ENCODE data around the gene KDELR1. TPM values are rescaled to one million over a fixed set of nuclear protein-coding genes. Genes with fewer than 3 reads are reported as not detected.
A peak's percentile ranks its signal among the peaks of the same experiment; 100 is the strongest.

KDELR1 gene
- total and polyA plus RNA-seq, 2 of the 13 experiments (the other 11 are each of a cell fraction or from before 2014, with no cell fraction given): 134 to 185 TPM

GRCh38 chr19:48354332-48354992 is 36.9 kb downstream of the KDELR1 start:
- no peak overlapping the region for H2AFZ ChIP-seq (ENCODE audit: low read length)
- peak; percentile 100 for DNase-seq (ENCODE audit: low spot score)
- no peaks in the 10 kb centered on the region for H3K9me3 ChIP-seq (ENCODE audit: low read length)
- intact Hi-C loops (cut with micrococcal nuclease; ENCODE audit: unreplicated experiment): loop anchor here (5.0 to 10.0 kb wide), 2 partner anchors 38 to 90 kb away; partner anchors contain the start of genes GRIN2D, GRWD1 and KDELR1
- ChIA-PET CTCF (ENCODE audit: low intra/inter-chr PET ratio, low total read pairs) (no interaction called here), POLR2A (interaction anchor here (0.6 to 3.6 kb wide), 13 partner anchors 9 to 1173 kb away, joined by 3 to 107 read pairs (median 3); partner anchors contain the start of genes EMP3, GRIN2D, GRWD1 and KDELR1)
- peak overlapping the region; percentile 63 for H3K9ac ChIP-seq (ENCODE audit: insufficient read depth, low read depth, low read length)
- peaks cover 40% of the 10 kb centered on the region for H3K4me1 ChIP-seq (ENCODE audit: insufficient read depth, low read length)
- H3K4me3 ChIP-seq (replicated peaks in 1 of 3; ENCODE audit: insufficient read depth in 1 of 3, low read depth in 2 of 3, low read length in 3 of 3): no peak overlapping the region
- H3K27ac ChIP-seq (ENCODE audit: extremely low read length, insufficient read depth, low read length): peak overlapping the region; percentile 92
- H3K36me3 ChIP-seq (replicated peaks in 1 of 2; ENCODE audit: control insufficient read depth in 1 of 2, insufficient read depth in 2 of 2, low read length in 2 of 2): no peaks in the 10 kb centered on the region; a peak in 1 of 5 replicates
- in situ Hi-C loops (cut with HindIII; ENCODE audit: extremely low pct_ligation_motif_present, low pct_unique_long_range_greater_than_20kb): loop anchor here (5.0 kb wide), 1 partner anchor 38 kb away; the partner anchor contains the start of genes GRIN2D and KDELR1
- peak overlapping the region; percentile 56 for H3K4me2 ChIP-seq (ENCODE audit: low read depth, low read length)
- peak; percentile 96 for ATAC-seq
- FAIRE-seq: peak; percentile 99
- no peaks in the 10 kb centered on the region for H3K27me3 ChIP-seq (ENCODE audit: control insufficient read depth in 1 of 2, insufficient read depth in 2 of 2, low read length in 2 of 2)
- WGBS (ENCODE audit: low lambda C conversion rate): 10% methylated on average over 13 of the region's 15 CpGs
- H3K79me2 ChIP-seq (ENCODE audit: insufficient read depth, low read length): no peaks in the 10 kb centered on the region
- no TSS peak for BruUV-seq (replicated peaks)
- no peaks in the 10 kb centered on the region for H4K20me1 ChIP-seq (ENCODE audit: insufficient read depth, low read length)
- no peak for TF ChIP-seq KLF11 (CRISPR knock-in tag; IDR thresholded peaks at IDR 0.05)
- no peak for TF ChIP-seq ZNF772 (CRISPR knock-in tag; IDR thresholded peaks at IDR 0.05)
- TF ChIP-seq, protein P1, sequence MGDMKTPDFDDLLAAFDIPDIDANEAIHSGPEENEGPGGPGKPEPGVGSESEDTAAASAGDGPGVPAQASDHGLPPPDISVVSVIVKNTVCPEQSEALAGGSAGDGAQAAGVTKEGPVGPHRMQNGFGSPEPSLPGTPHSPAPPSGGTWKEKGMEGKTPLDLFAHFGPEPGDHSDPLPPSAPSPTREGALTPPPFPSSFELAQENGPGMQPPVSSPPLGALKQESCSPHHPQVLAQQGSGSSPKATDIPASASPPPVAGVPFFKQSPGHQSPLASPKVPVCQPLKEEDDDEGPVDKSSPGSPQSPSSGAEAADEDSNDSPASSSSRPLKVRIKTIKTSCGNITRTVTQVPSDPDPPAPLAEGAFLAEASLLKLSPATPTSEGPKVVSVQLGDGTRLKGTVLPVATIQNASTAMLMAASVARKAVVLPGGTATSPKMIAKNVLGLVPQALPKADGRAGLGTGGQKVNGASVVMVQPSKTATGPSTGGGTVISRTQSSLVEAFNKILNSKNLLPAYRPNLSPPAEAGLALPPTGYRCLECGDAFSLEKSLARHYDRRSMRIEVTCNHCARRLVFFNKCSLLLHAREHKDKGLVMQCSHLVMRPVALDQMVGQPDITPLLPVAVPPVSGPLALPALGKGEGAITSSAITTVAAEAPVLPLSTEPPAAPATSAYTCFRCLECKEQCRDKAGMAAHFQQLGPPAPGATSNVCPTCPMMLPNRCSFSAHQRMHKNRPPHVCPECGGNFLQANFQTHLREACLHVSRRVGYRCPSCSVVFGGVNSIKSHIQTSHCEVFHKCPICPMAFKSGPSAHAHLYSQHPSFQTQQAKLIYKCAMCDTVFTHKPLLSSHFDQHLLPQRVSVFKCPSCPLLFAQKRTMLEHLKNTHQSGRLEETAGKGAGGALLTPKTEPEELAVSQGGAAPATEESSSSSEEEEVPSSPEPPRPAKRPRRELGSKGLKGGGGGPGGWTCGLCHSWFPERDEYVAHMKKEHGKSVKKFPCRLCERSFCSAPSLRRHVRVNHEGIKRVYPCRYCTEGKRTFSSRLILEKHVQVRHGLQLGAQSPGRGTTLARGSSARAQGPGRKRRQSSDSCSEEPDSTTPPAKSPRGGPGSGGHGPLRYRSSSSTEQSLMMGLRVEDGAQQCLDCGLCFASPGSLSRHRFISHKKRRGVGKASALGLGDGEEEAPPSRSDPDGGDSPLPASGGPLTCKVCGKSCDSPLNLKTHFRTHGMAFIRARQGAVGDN (CRISPR knock-in tag; IDR thresholded peaks at IDR 0.05): peak; percentile 54
- TF ChIP-seq ZNF430 (CRISPR knock-in tag; IDR thresholded peaks at IDR 0.05): peak; percentile 86
- TF ChIP-seq, protein P2, sequence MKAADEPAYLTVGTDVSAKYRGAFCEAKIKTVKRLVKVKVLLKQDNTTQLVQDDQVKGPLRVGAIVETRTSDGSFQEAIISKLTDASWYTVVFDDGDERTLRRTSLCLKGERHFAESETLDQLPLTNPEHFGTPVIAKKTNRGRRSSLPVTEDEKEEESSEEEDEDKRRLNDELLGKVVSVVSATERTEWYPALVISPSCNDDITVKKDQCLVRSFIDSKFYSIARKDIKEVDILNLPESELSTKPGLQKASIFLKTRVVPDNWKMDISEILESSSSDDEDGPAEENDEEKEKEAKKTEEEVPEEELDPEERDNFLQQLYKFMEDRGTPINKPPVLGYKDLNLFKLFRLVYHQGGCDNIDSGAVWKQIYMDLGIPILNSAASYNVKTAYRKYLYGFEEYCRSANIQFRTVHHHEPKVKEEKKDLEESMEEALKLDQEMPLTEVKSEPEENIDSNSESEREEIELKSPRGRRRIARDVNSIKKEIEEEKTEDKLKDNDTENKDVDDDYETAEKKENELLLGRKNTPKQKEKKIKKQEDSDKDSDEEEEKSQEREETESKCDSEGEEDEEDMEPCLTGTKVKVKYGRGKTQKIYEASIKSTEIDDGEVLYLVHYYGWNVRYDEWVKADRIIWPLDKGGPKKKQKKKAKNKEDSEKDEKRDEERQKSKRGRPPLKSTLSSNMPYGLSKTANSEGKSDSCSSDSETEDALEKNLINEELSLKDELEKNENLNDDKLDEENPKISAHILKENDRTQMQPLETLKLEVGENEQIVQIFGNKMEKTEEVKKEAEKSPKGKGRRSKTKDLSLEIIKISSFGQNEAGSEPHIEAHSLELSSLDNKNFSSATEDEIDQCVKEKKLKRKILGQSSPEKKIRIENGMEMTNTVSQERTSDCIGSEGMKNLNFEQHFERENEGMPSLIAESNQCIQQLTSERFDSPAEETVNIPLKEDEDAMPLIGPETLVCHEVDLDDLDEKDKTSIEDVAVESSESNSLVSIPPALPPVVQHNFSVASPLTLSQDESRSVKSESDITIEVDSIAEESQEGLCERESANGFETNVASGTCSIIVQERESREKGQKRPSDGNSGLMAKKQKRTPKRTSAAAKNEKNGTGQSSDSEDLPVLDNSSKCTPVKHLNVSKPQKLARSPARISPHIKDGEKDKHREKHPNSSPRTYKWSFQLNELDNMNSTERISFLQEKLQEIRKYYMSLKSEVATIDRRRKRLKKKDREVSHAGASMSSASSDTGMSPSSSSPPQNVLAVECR (CRISPR knock-in tag; IDR thresholded peaks at IDR 0.05; ENCODE audit: borderline replicate concordance): peak; percentile 71; the same call in 1 of the 2 replicates
- no peak for TF ChIP-seq IRX3 (CRISPR knock-in tag; IDR thresholded peaks at IDR 0.05; ENCODE audit: borderline replicate concordance, low read depth)
- peak; percentile 73; the same call in 1 of the 2 replicates for TF ChIP-seq REPIN1 (CRISPR knock-in tag; IDR thresholded peaks at IDR 0.05; ENCODE audit: borderline replicate concordance, low read depth)
- TF ChIP-seq SRSF4 (IDR thresholded peaks at IDR 0.05; ENCODE audit: low read depth, low read length, poor library complexity, severe bottlenecking): no peak
- peak; percentile 91 for TF ChIP-seq MAFG (CRISPR knock-in tag; IDR thresholded peaks at IDR 0.05)
- peak; percentile 53; the same call in 1 of the 2 replicates for TF ChIP-seq GATAD1 (CRISPR knock-in tag; IDR thresholded peaks at IDR 0.05)
- no peak for TF ChIP-seq HNRNPLL (IDR thresholded peaks at IDR 0.05; ENCODE audit: low read depth, low read length, poor library complexity, severe bottlenecking)

All from HepG2 (cell line).